ENCODE measurements around the gene RFTN1. TPM values are rescaled to one million over a fixed set of nuclear protein-coding genes. Genes with fewer than 3 reads are reported as not detected.
A peak's percentile ranks its signal among the peaks of the same experiment; 100 is the strongest.

Gene RFTN1
- total and polyA plus RNA-seq, 9 of the 15 experiments (the other 6 are each of a cell fraction or from before 2014, with no cell fraction given) = 0.08 to 0.51 (median 0.11) TPM; not detected in 6

GRCh38 chr3:16370872-16371740 lies 142.4 kb downstream of the RFTN1 start:
- no peak overlapping the region for H3K4me3 ChIP-seq

More at GRCh38 chr3:16370872-16371740, 142.4 kb downstream of the RFTN1 start:
- Histone ChIP-seq H3K79me2 (ENCODE audit: control insufficient read depth, insufficient read depth, low read length) (no peaks in the 10 kb centered on the region), H3K27ac (ENCODE audit: extremely low read depth, low read depth, low read length) (no peak overlapping the region), H3K27me3 (ENCODE audit: control insufficient read depth in 2 of 2, insufficient read depth in 2 of 2, low read length in 2 of 2) (no peaks in the 10 kb centered on the region), H3K9ac (ENCODE audit: insufficient read depth in 1 of 2, low read depth in 2 of 2, low read length in 2 of 2) (no peak overlapping the region), H3K9me3 (replicated peaks; ENCODE audit: control insufficient read depth, insufficient read depth, low read depth, low read length) (no peaks in the 10 kb centered on the region), H4K20me1 (replicated peaks; ENCODE audit: control insufficient read depth, insufficient read depth, low read length) (0 out of 2 replicates have a peak, but pooled peaks cover 4% of the 10 kb centered on the region), H2AFZ (ENCODE audit: low read depth, low read length) (no peak overlapping the region), H3K4me2 (ENCODE audit: insufficient read depth, low read length) (no peak overlapping the region), H3K9me1 (ENCODE audit: control insufficient read depth, insufficient read depth, low read length) (no peaks in the 10 kb centered on the region), H3K36me3 (ENCODE audit: control insufficient read depth, insufficient read depth, low read length) (no peaks in the 10 kb centered on the region), H3K4me1 (replicated peaks in 1 of 2; ENCODE audit: control insufficient read depth in 2 of 2, insufficient read depth in 2 of 2, low read length in 2 of 2) (0 out of 5 replicates have a peak, but pooled peaks cover 0 to 2% of the 10 kb centered on the region in 2 experiments)
- TF ChIP-seq PKNOX1 (IDR thresholded peaks at IDR 0.05) (no peak), TAL1 (IDR thresholded peaks at IDR 0.05) (no peak), SRF (CRISPR knock-in tag; IDR thresholded peaks at IDR 0.05) (peak in 1 of 2 experiments; percentile 24; a peak in 1 of 4 replicates), CCNT2 (IDR thresholded peaks at IDR 0.05; ENCODE audit: borderline replicate concordance, extremely low read depth, insufficient read length, low read depth, low read length) (no peak)
- CTCF ChIA-PET (ENCODE audit: low intra/inter-chr PET ratio) = no interaction called here
- FAIRE-seq (no peak), ATAC-seq (no peak), DNase-seq (ENCODE audit: extremely low read depth in 1 of 4, low spot score in 3 of 4) (peak in 1 of 4 experiments; percentile 12)
- 31% methylated on average over 10 of the region's 10 CpGs for WGBS (ENCODE audit: insufficient coverage, low coverage, missing lambda C conversion rate)
- intact Hi-C loops (cut with micrococcal nuclease) = no loop called here
- BruUV-seq (replicated peaks) = no TSS peak
- POLR2A ChIA-PET = no interaction called here
- in situ Hi-C loops (cut with MboI) = no loop called here
